Measurements from ENCODE around the gene RNF157. TPM values are rescaled to one million over a fixed set of nuclear protein-coding genes. Genes with fewer than 3 reads are reported as not detected.

Gene RNF157
- total RNA-seq, 2 donors from 2014 or later, result 9.6 to 11.2 TPM

GRCh38 chr17:76163919-76164318, 76.4 kb downstream of the RNF157 start:
- H3K4me1 Mint-ChIP-seq, result peaks cover 25% of the 10 kb centered on the region
- Histone ChIP-seq H3K27me3 (ENCODE audit: control insufficient read depth, insufficient read depth, low read length, poor library complexity, severe bottlenecking) (no peaks in the 10 kb centered on the region), H3K9ac (ENCODE audit: extremely low read depth, low read length, poor library complexity, severe bottlenecking) (no peak overlapping the region), H3K36me3 (ENCODE audit: control insufficient read depth, insufficient read depth, low read length) (no peaks in the 10 kb centered on the region), H3K4me3 (ENCODE audit: low read length) (no peak overlapping the region), H3K4me1 (ENCODE audit: control insufficient read depth, insufficient read depth, low read length) (peaks cover 9% of the 10 kb centered on the region), H3K9me3 (ENCODE audit: control insufficient read depth, low read length) (no peaks in the 10 kb centered on the region), H3K27ac (ENCODE audit: low read depth, low read length) (no peak overlapping the region)
- H3K36me3 Mint-ChIP-seq (ENCODE audit: low read depth), result peaks cover 3% of the 10 kb centered on the region
- H3K4me3 Mint-ChIP-seq, result no peak overlapping the region
- WGBS, 2 experiments (ENCODE audit: insufficient coverage in 1 of 2, insufficient read length in 1 of 2), result 88 to 100% methylated on average over 2 to 4 of the region's 4 CpGs
- TF ChIP-seq CTCF (conservative IDR thresholded peaks at IDR 0.05), result no peak
- DNase-seq, result no peak
- H3K9me3 Mint-ChIP-seq, result no peaks in the 10 kb centered on the region
- H3K27me3 Mint-ChIP-seq (ENCODE audit: insufficient read depth), result no peaks in the 10 kb centered on the region
- no peak overlapping the region for H3K27ac Mint-ChIP-seq

- Histone ChIP-seq H3K9ac (ENCODE audit: extremely low read depth, low read length, poor library complexity, severe bottlenecking) (no peak overlapping the region), H3K27me3 (ENCODE audit: control insufficient read depth, insufficient read depth, low read length, poor library complexity, severe bottlenecking) (no peaks in the 10 kb centered on the region), H3K9me3 (ENCODE audit: control insufficient read depth, low read length) (no peaks in the 10 kb centered on the region), H3K4me3 (ENCODE audit: low read length) (no peak overlapping the region), H3K36me3 (ENCODE audit: control insufficient read depth, insufficient read depth, low read length) (no peaks in the 10 kb centered on the region), H3K27ac (ENCODE audit: low read depth, low read length) (no peak overlapping the region), H3K4me1 (ENCODE audit: control insufficient read depth, insufficient read depth, low read length) (peaks cover 9% of the 10 kb centered on the region)
- no peak overlapping the region for H3K4me3 Mint-ChIP-seq
- H3K27me3 Mint-ChIP-seq (ENCODE audit: insufficient read depth), result no peaks in the 10 kb centered on the region
- H3K4me1 Mint-ChIP-seq, result peaks cover 25% of the 10 kb centered on the region
- WGBS, 2 experiments (ENCODE audit: insufficient coverage in 1 of 2, insufficient read length in 1 of 2), result 94 to 96% methylated on average over 17 to 20 of the region's 20 CpGs
- no peak for DNase-seq
- peaks cover 3% of the 10 kb centered on the region for H3K36me3 Mint-ChIP-seq (ENCODE audit: low read depth)
- no peak for TF ChIP-seq CTCF (conservative IDR thresholded peaks at IDR 0.05)
- no peak overlapping the region for H3K27ac Mint-ChIP-seq
- H3K9me3 Mint-ChIP-seq, result no peaks in the 10 kb centered on the region
Measured at GRCh38 chr17:76161619-76162266, 78.5 kb downstream of the RNF157 start.

- Histone ChIP-seq H3K4me1 (ENCODE audit: control insufficient read depth, insufficient read depth, low read length) (peaks cover 9% of the 10 kb centered on the region), H3K9me3 (ENCODE audit: control insufficient read depth, low read length) (no peaks in the 10 kb centered on the region), H3K36me3 (ENCODE audit: control insufficient read depth, insufficient read depth, low read length) (no peaks in the 10 kb centered on the region), H3K9ac (ENCODE audit: extremely low read depth, low read length, poor library complexity, severe bottlenecking) (no peak overlapping the region), H3K27ac (ENCODE audit: low read depth, low read length) (no peak overlapping the region), H3K4me3 (ENCODE audit: low read length) (no peak overlapping the region), H3K27me3 (ENCODE audit: control insufficient read depth, insufficient read depth, low read length, poor library complexity, severe bottlenecking) (no peaks in the 10 kb centered on the region)
- H3K27me3 Mint-ChIP-seq (ENCODE audit: insufficient read depth), result no peaks in the 10 kb centered on the region
- H3K27ac Mint-ChIP-seq, result no peak overlapping the region
- H3K4me3 Mint-ChIP-seq, result no peak overlapping the region
- peaks cover 21% of the 10 kb centered on the region for H3K4me1 Mint-ChIP-seq
- 92 to 94% methylated on average over 7 to 8 of the region's 8 CpGs for WGBS, 2 experiments (ENCODE audit: insufficient coverage in 1 of 2, insufficient read length in 1 of 2)
- peaks cover 3% of the 10 kb centered on the region for H3K36me3 Mint-ChIP-seq (ENCODE audit: low read depth)
- DNase-seq, result no peak
- TF ChIP-seq CTCF (conservative IDR thresholded peaks at IDR 0.05), result no peak
- H3K9me3 Mint-ChIP-seq, result no peaks in the 10 kb centered on the region
Measured at GRCh38 chr17:76160896-76161528, 79.3 kb downstream of the RNF157 start.

All from endodermal cell (in vitro differentiated cells).